Calu3 (cell line): ENCODE data around the gene FAM13B. TPM values are rescaled to one million over a fixed set of nuclear protein-coding genes. Genes with fewer than 3 reads are reported as not detected.
"Not testable (repeated sequence)": the region's sequence is repeated elsewhere in the genome, so short reads cannot be mapped to it uniquely, and the experiment has no call there.

Experiments used
- BruUV-seq: library from RNA; stranded (reverse); fragments of 400-500 nt; replicated peaks from 2 replicates; lab custom pipeline; 2021; lab: Mats Ljungman, UMichigan
- CTCF ChIA-PET: fragments of 300-600 bp; sonication (Branson Sonifier 250); formaldehyde crosslinking; loops from one replicate; lab custom pipeline; 2022; ENCODE audit warnings: antibody characterized with exemption; lab: Charles Lee
- DNase-seq: peaks from one replicate; pipeline ENCODE4 v3.0.0; 2022
- H3K27ac Mint-ChIP-seq: one replicate; pipeline ENCODE4 v1.8.0; 2022; ENCODE audit warnings: mixed read lengths; ENCODE audit not compliant: unreplicated experiment
- H3K27me3 Mint-ChIP-seq: one replicate; pipeline ENCODE4 v1.8.0; 2022; ENCODE audit warnings: mixed read lengths; ENCODE audit not compliant: unreplicated experiment
- H3K36me3 Mint-ChIP-seq: one replicate; pipeline ENCODE4 v1.8.0; 2022; ENCODE audit warnings: mild to moderate bottlenecking, moderate library complexity, mixed read lengths; ENCODE audit not compliant: insufficient read depth, unreplicated experiment
- H3K4me1 Mint-ChIP-seq: one replicate; pipeline ENCODE4 v1.8.0; 2022; ENCODE audit warnings: mild to moderate bottlenecking, low read depth, mixed read lengths; ENCODE audit not compliant: unreplicated experiment
- H3K4me3 Mint-ChIP-seq: one replicate; pipeline ENCODE4 v1.8.0; 2022; ENCODE audit warnings: mild to moderate bottlenecking, low read depth, moderate library complexity, mixed read lengths; ENCODE audit not compliant: unreplicated experiment
- H3K9me3 Mint-ChIP-seq: one replicate; pipeline ENCODE4 v1.8.0; 2022; ENCODE audit warnings: low read depth, mixed read lengths; ENCODE audit not compliant: unreplicated experiment
- CTCF ChIP-seq: fragments of 200-600 bp; IDR thresholded peaks from one replicate; pipeline ENCODE4 v1.8.0; 2022; ENCODE audit warnings: antibody characterized with exemption; ENCODE audit not compliant: unreplicated experiment
- intact Hi-C: fragments of 100-400 bp; cut with micrococcal nuclease; formaldehyde crosslinking; loops from one replicate; pipeline ENCODE4 v1.10.0; 2022; ENCODE audit not compliant: unreplicated experiment
- total RNA-seq: library from RNA; stranded (reverse); gene quantifications from 2 replicates; pipeline ENCODE4 v1.2.3, GENCODE V29; 2022

The FAM13B gene
- total RNA-seq, 1 experiment from 2014 or later: 34.9 TPM

- Mint-ChIP-seq H3K27ac (no peak overlapping the region), H3K36me3 (peaks cover 61% of the 10 kb centered on the region), H3K9me3 (no peaks in the 10 kb centered on the region), H3K4me3 (no peak overlapping the region), H3K27me3 (no peaks in the 10 kb centered on the region), H3K4me1 (no peaks in the 10 kb centered on the region)
- intact Hi-C loops: no loop called here
- no peak for DNase-seq
- TF ChIP-seq CTCF: no peak
- no TSS peak for BruUV-seq
- CTCF ChIA-PET: no interaction called here
Observed at GRCh38 chr5:137945825-137946224, 87.1 kb downstream of the FAM13B start.

- H3K9me3 Mint-ChIP-seq, H3K4me1 Mint-ChIP-seq, H3K27ac Mint-ChIP-seq, DNase-seq, H3K4me3 Mint-ChIP-seq, BruUV-seq, intact Hi-C loops, H3K27me3 Mint-ChIP-seq: not testable (repeated sequence)
- CTCF ChIA-PET: interaction anchor here (0.6 kb wide), 1 partner anchor 427 kb away, joined by 5 read pairs; no protein-coding TSS in a partner anchor
- peaks cover 52% of the 10 kb centered on the region for H3K36me3 Mint-ChIP-seq
Observed at GRCh38 chr5:137944280-137944679, 88.6 kb downstream of the FAM13B start.

- CTCF ChIA-PET: no interaction called here
- no peak overlapping the region for H3K27ac Mint-ChIP-seq
- no peaks in the 10 kb centered on the region for H3K4me1 Mint-ChIP-seq
- no peak for DNase-seq
- no TSS peak for BruUV-seq
- peaks cover 46% of the 10 kb centered on the region for H3K36me3 Mint-ChIP-seq
- TF ChIP-seq CTCF: no peak
- intact Hi-C loops: no loop called here
- no peak overlapping the region for H3K4me3 Mint-ChIP-seq
- no peaks in the 10 kb centered on the region for H3K9me3 Mint-ChIP-seq
- H3K27me3 Mint-ChIP-seq: no peaks in the 10 kb centered on the region
Observed at GRCh38 chr5:137939331-137939730, 93.5 kb downstream of the FAM13B start.

- Mint-ChIP-seq H3K27me3 (no peaks in the 10 kb centered on the region), H3K9me3 (no peaks in the 10 kb centered on the region), H3K27ac (no peak overlapping the region), H3K4me3 (no peak overlapping the region), H3K36me3 (peaks cover 40% of the 10 kb centered on the region), H3K4me1 (no peaks in the 10 kb centered on the region)
- no TSS peak for BruUV-seq
- DNase-seq: no peak
- CTCF ChIA-PET: no interaction called here
- no peak for TF ChIP-seq CTCF
- intact Hi-C loops: no loop called here
Observed at GRCh38 chr5:137938751-137939143, 94.1 kb downstream of the FAM13B start.

GRCh38 chr5:137937994-137938750 lies 94.7 kb downstream of the FAM13B start:
- no TSS peak for BruUV-seq
- TF ChIP-seq CTCF: no peak
- Mint-ChIP-seq H3K4me1 (no peaks in the 10 kb centered on the region), H3K27ac (no peak overlapping the region), H3K36me3 (peaks cover 36% of the 10 kb centered on the region), H3K27me3 (no peaks in the 10 kb centered on the region), H3K4me3 (no peak overlapping the region), H3K9me3 (no peaks in the 10 kb centered on the region)
- DNase-seq: no peak
- intact Hi-C loops: no loop called here
- CTCF ChIA-PET: no interaction called here
